DOHH2 (cell line): ENCODE results near the gene TWF2.

Source experiments
- H3F3A ChIP-seq: fragments of 200-600 bp; sonication (generic), shearing (Covaris generic); 2 replicates; pipeline ENCODE4 v1.6.0; 2016; ENCODE audit warnings: antibody characterized with exemption, mild to moderate bottlenecking; ENCODE audit not compliant: control insufficient read depth, insufficient read depth
- H3K27ac ChIP-seq: fragments of 200-600 bp; sonication (generic); 2 replicates; pipeline ENCODE4 v1.5.1; 2014; ENCODE audit warnings: low read depth, mild to moderate bottlenecking, low read length, moderate library complexity
- H3K27me3 ChIP-seq: fragments of 200-600 bp; sonication (generic); 2 replicates; pipeline ENCODE4 v1.6.1; 2014; ENCODE audit warnings: mild to moderate bottlenecking, low read length, mixed read lengths; ENCODE audit not compliant: control insufficient read depth
- H3K36me3 ChIP-seq: fragments of 200-600 bp; sonication (generic); 2 replicates; pipeline ENCODE4 v1.6.1; 2014; ENCODE audit warnings: mild to moderate bottlenecking, low read length, moderate library complexity, mixed read lengths; ENCODE audit not compliant: control insufficient read depth
- H3K4me1 ChIP-seq: fragments of 200-600 bp; sonication (generic); 2 replicates; pipeline ENCODE4 v1.6.1; 2014; ENCODE audit warnings: mild to moderate bottlenecking, low read length, mixed read lengths; ENCODE audit not compliant: control insufficient read depth
- H3K4me2 ChIP-seq: fragments of 200-600 bp; sonication (generic); 2 replicates; pipeline ENCODE4 v1.6.0; 2014; ENCODE audit warnings: mild to moderate bottlenecking, low read length, moderate library complexity
- H3K4me3 ChIP-seq: fragments of 200-600 bp; sonication (generic); 2 replicates; pipeline ENCODE4 v1.5.1; 2014; ENCODE audit warnings: mild to moderate bottlenecking, low read length, mixed read lengths
- H3K79me2 ChIP-seq: fragments of 200-600 bp; sonication (generic); 2 replicates; pipeline ENCODE4 v1.6.1; 2014; ENCODE audit warnings: mild to moderate bottlenecking, low read length, mixed read lengths; ENCODE audit not compliant: control insufficient read depth
- H3K9me2 ChIP-seq: fragments of 200-600 bp; sonication (generic); replicated peaks from 2 replicates; pipeline ENCODE4 v1.6.1; 2014; ENCODE audit warnings: mild to moderate bottlenecking, low read length, mixed read lengths; ENCODE audit not compliant: control insufficient read depth
- H3K9me3 ChIP-seq: fragments of 200-600 bp; sonication (generic); 2 replicates; pipeline ENCODE4 v1.6.1; 2014; ENCODE audit warnings: antibody characterized with exemption, low read length, mixed read lengths; ENCODE audit not compliant: control insufficient read depth, insufficient read depth
- H4K20me1 ChIP-seq: fragments of 200-600 bp; sonication (generic); 2 replicates; pipeline ENCODE4 v1.6.0; 2014; ENCODE audit warnings: low read depth, mild to moderate bottlenecking, antibody characterized with exemption, low read length, moderate library complexity; ENCODE audit not compliant: control insufficient read depth, insufficient read depth
- EZH2phosphoT487 ChIP-seq: fragments of 200-600 bp; sonication (generic); IDR thresholded peaks from 2 replicates; pipeline ENCODE4 v1.6.1; 2017; ENCODE audit warnings: borderline replicate concordance, mild to moderate bottlenecking, antibody characterized with exemption, low read length, moderate library complexity, mixed read lengths
- TF ChIP-seq, protein P1 (sequence below): fragments of 200-600 bp; sonication (generic); IDR thresholded peaks from one replicate; pipeline ENCODE4 v1.5.1; 2014; ENCODE audit warnings: antibody characterized with exemption, mild to moderate bottlenecking, low read depth, low read length; ENCODE audit not compliant: poor library complexity, severe bottlenecking

TWF2 gene

DNA sequence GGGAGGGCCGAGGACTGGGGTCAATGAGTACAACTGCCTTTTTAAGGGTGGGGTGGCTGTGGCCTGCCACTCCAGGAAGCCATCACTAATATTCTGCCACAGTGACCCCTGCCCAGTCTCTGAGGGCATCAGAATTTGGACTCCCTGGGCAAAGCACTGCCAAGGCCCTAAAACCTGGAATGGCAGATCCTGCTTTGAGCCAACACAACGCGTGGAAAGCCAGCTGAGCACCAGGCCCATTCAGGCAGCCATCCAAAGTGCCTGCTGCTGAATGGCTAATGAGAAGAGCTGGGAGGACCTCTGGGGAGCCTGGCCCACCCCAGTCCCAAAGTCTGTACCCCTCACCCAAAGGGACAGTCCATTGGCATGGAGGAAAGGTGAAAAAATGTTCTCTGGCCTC lies 5.0 kb downstream of the TWF2 start:
- Histone ChIP-seq H3F3A (no peaks in the 10 kb centered on the region), H3K27ac (no peak overlapping the region), H3K4me3 (no peak overlapping the region), H3K9me2 (no peaks in the 10 kb centered on the region), H3K79me2 (peaks cover 31% of the 10 kb centered on the region), H3K36me3 (peaks cover 41% of the 10 kb centered on the region), H3K27me3 (no peaks in the 10 kb centered on the region), H4K20me1 (no peaks in the 10 kb centered on the region; the same call in 1 of the 2 replicates), H3K9me3 (no peaks in the 10 kb centered on the region), H3K4me1 (peaks cover 23% of the 10 kb centered on the region), H3K4me2 (no peak overlapping the region)
- TF ChIP-seq EZH2phosphoT487, result no peak
- TF ChIP-seq, protein P1, sequence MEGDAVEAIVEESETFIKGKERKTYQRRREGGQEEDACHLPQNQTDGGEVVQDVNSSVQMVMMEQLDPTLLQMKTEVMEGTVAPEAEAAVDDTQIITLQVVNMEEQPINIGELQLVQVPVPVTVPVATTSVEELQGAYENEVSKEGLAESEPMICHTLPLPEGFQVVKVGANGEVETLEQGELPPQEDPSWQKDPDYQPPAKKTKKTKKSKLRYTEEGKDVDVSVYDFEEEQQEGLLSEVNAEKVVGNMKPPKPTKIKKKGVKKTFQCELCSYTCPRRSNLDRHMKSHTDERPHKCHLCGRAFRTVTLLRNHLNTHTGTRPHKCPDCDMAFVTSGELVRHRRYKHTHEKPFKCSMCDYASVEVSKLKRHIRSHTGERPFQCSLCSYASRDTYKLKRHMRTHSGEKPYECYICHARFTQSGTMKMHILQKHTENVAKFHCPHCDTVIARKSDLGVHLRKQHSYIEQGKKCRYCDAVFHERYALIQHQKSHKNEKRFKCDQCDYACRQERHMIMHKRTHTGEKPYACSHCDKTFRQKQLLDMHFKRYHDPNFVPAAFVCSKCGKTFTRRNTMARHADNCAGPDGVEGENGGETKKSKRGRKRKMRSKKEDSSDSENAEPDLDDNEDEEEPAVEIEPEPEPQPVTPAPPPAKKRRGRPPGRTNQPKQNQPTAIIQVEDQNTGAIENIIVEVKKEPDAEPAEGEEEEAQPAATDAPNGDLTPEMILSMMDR, result no peak

DNA sequence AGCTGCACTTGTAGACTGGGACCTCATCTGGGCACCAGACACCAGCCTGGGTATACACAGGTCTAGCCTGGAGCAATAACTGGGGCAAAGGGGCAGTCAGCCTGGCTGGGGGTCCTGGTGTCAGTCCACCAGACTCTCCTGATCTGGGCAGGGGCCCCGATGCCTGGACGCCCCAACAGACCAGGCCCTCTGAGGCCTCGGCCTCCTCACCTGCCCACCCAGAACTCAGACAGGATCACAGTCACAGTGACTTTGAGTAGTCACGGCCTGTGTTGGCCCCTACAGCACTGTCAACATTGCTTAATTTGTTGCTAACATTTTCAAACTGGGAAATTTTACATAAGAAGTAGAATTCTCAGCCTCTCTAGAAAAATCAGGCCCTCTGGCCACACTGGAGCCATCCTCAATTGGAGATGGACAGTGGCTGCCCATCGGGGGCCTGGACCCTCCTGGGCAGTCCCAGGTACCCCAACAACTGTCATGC lies 5.8 kb downstream of the TWF2 start:
- no peak overlapping the region for H3K27ac ChIP-seq
- no peaks in the 10 kb centered on the region; the same call in 1 of the 2 replicates for H4K20me1 ChIP-seq
- no peak overlapping the region for H3K4me2 ChIP-seq
- H3K4me1 ChIP-seq, result peaks cover 19% of the 10 kb centered on the region
- H3F3A ChIP-seq, result 0 out of 2 replicates have a peak, but pooled peaks cover under 1% of the 10 kb centered on the region
- no peaks in the 10 kb centered on the region for H3K9me3 ChIP-seq
- H3K36me3 ChIP-seq, result peaks cover 45% of the 10 kb centered on the region
- H3K4me3 ChIP-seq, result no peak overlapping the region
- H3K9me2 ChIP-seq, result no peaks in the 10 kb centered on the region
- H3K27me3 ChIP-seq, result no peaks in the 10 kb centered on the region
- H3K79me2 ChIP-seq, result peaks cover 24% of the 10 kb centered on the region
- no peak for TF ChIP-seq EZH2phosphoT487
- TF ChIP-seq, protein P1, result peak; percentile 6

DNA sequence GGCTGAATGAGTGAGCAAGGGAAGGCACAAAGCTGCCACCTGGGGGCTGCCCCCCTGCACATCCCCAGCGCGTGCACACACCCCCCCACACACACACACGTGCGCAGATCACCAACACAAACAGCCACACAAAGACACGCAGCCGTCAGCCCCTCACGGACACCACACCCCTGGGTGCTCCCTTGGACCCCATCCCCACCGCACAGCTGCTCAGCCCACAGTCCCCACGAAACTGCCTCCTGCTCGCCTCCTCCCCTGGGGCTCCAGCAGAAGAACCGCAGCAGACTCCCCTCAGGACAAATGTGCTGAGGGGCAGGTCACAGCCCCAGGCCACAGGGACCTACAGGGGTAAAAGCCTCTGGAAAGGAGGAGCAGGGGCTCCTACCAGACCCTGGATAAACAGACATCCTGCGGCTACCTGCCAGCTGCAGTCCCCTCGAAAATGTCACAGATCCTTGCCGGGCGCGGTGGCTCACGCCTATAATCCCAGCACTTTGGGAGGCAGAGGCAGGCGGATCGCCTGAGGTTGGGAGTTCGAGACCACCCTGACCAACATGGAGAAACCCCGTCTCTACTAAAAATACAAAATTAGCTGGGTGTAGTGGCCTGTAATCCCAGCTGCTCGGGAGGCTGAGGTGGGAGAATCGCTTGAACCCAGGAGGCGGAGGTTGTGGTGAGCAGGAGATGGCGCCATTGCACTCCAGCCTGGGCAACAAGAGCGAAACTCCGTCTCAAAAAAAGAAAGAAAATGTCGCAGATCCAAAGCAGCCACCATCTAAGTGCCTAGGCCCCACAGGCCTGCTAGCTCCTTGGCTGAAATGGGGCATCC lies 6.5 kb downstream of the TWF2 start:
- H3F3A ChIP-seq, result peaks cover 4% of the 10 kb centered on the region; the same call in 1 of the 2 replicates
- no peak overlapping the region for H3K4me3 ChIP-seq
- H3K4me2 ChIP-seq, result no peak overlapping the region
- H3K27me3 ChIP-seq, result no peaks in the 10 kb centered on the region
- H3K27ac ChIP-seq, result no peak overlapping the region
- H3K4me1 ChIP-seq, result peaks cover 14% of the 10 kb centered on the region
- H3K79me2 ChIP-seq, result peaks cover 18% of the 10 kb centered on the region
- H3K9me3 ChIP-seq, result no peaks in the 10 kb centered on the region
- TF ChIP-seq, protein P1, result no peak
- no peak for TF ChIP-seq EZH2phosphoT487
- peaks cover 51% of the 10 kb centered on the region for H3K36me3 ChIP-seq
- no peaks in the 10 kb centered on the region for H3K9me2 ChIP-seq
- H4K20me1 ChIP-seq, result no peaks in the 10 kb centered on the region
